Muscle layer of duodenum (tissue), 2 donors: Measurements from ENCODE around the gene NKRF.

Experiments
- H3K27ac ChIP-seq: one replicate; pipeline ENCODE4 v1.7.0; 2013; ENCODE audit warnings: mild to moderate bottlenecking, low read length
- H3K27me3 ChIP-seq: one replicate; pipeline ENCODE4 v1.7.0; 2013; ENCODE audit warnings: low read depth, mild to moderate bottlenecking, control low read depth, low read length
- H3K36me3 ChIP-seq, 2 donors: one replicate each; pipeline ENCODE4 v1.7.0; 2013; ENCODE audit warnings: low read length in 2 of 2, control low read depth in 1 of 2, mild to moderate bottlenecking in 1 of 2; ENCODE audit not compliant: insufficient read depth in 2 of 2, control insufficient read depth in 1 of 2
- H3K4me1 ChIP-seq, 2 donors: one replicate each; pipeline ENCODE4 v1.7.0; 2013; ENCODE audit warnings: low read length in 2 of 2, mild to moderate bottlenecking in 2 of 2, control low read depth in 1 of 2, moderate library complexity in 1 of 2; ENCODE audit not compliant: insufficient read depth in 2 of 2, control insufficient read depth in 1 of 2
- H3K4me3 ChIP-seq, 2 donors: one replicate each; pipeline ENCODE4 v1.7.0; 2013; ENCODE audit warnings: low read length in 2 of 2, low read depth in 1 of 2, mild to moderate bottlenecking in 1 of 2
- H3K9me3 ChIP-seq, 2 donors: one replicate each; pipeline ENCODE4 v1.7.0; 2013; ENCODE audit warnings: low read length in 2 of 2, control low read depth in 1 of 2, mild to moderate bottlenecking in 1 of 2; ENCODE audit not compliant: control insufficient read depth in 1 of 2
- donor health status: healthy.

The NKRF gene

DNA sequence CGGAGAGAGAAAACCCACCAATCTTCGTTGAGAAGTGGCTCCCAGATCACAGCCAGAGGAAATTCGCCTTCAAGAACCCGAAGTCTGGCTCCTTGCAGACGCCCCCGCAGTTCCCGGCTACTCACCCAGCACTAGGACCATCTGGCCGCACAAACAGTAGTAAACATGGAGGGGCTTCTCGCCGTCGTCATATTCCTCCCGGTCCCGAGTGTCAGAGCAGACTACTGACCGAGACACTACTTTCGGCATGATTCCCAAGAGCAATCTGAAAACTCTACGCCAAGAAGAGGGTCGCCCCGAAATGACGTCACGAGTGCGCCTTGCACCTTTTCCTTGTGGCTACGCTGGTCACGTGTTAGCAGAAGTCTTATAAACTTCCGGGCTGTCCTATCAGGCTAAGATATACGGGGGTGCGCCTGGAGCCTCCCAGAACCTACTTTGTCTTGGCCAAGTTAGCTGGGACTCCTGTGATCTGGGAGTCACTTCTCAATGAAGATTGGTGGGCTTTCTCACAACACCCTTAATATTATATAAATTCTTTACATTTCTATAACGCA lies 41.0 kb downstream of the NKRF start, which contains the start of gene STEEP1:
STEEP1 (minus strand) TSS at position 303 of the 557 bp plus-strand sequence; CDS start at position 249, 54 bp downstream.
- Histone ChIP-seq H3K27me3 (no peaks in the 10 kb centered on the region), H3K36me3 (no peaks in the 10 kb centered on the region), H3K4me1 (peaks cover 0 to 9% of the 10 kb centered on the region in 2 donors), H3K9me3 (no peaks in the 10 kb centered on the region), H3K27ac (peak within 1 kb of the TSS; percentile 75), H3K4me3 (peak within 1 kb of the TSS; percentile 70 to 80)

GRCh38 chrX:119552508-119552907 lies 53.7 kb downstream of the NKRF start:
- H3K27me3 ChIP-seq: no peaks in the 10 kb centered on the region
- no peaks in the 10 kb centered on the region for H3K9me3 ChIP-seq
- H3K36me3 ChIP-seq: no peaks in the 10 kb centered on the region
- no peak overlapping the region for H3K4me3 ChIP-seq
- H3K4me1 ChIP-seq: no peaks in the 10 kb centered on the region
- no peak overlapping the region for H3K27ac ChIP-seq

DNA sequence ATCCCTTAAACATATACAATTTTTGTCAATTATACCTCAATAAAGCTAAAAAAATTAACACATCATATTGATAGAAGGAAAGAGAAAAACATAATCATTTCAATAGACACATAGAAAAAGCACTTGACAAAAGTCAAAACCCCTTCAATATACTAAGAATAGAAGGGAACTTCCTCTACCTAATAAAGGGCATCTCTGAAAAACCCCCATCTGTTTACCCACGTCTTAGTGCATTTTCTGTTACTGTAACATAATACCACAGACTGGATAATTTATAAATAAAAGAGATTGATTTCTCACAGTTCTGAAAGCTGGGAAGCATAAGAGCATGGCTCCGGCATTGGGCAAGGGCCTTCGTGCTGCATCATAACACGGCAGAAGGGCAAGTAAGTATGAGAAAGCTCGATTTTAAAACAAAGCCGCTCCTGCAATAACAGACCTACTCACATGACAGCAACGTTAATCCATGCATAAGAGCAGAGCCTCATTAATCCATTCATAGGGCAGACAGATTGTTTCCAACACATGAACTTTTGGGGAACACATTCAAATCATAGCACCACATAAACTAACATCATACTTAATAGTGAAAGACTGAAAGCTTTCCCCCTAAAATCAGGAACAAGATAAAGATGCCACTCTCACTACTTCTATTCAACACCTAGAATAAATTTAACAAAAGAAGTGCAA lies 56.8 kb downstream of the NKRF start:
- no peak overlapping the region for H3K4me3 ChIP-seq
- no peaks in the 10 kb centered on the region for H3K9me3 ChIP-seq
- no peak overlapping the region for H3K27ac ChIP-seq
- H3K27me3 ChIP-seq: no peaks in the 10 kb centered on the region
- no peaks in the 10 kb centered on the region for H3K4me1 ChIP-seq
- no peaks in the 10 kb centered on the region for H3K36me3 ChIP-seq

- peaks cover 0 to 11% of the 10 kb centered on the region in 2 donors for H3K36me3 ChIP-seq
- H3K27me3 ChIP-seq: no peaks in the 10 kb centered on the region
- no peaks in the 10 kb centered on the region for H3K4me1 ChIP-seq
- H3K4me3 ChIP-seq: no peak overlapping the region
- no peak overlapping the region for H3K27ac ChIP-seq
- no peaks in the 10 kb centered on the region for H3K9me3 ChIP-seq
These were observed 65.0 kb downstream of the NKRF start for GRCh38 chrX:119541188-119541587.

GRCh38 chrX:119539872-119540271 lies 66.4 kb downstream of the NKRF start:
- H3K27me3 ChIP-seq: no peaks in the 10 kb centered on the region
- H3K27ac ChIP-seq: no peak overlapping the region
- H3K4me1 ChIP-seq: no peaks in the 10 kb centered on the region
- H3K36me3 ChIP-seq: peaks cover 0 to 11% of the 10 kb centered on the region in 2 donors
- H3K9me3 ChIP-seq: no peaks in the 10 kb centered on the region
- no peak overlapping the region for H3K4me3 ChIP-seq
